Small intestine (tissue), 7 donors: ENCODE results near the gene RRP9. TPM values are rescaled to one million over a fixed set of nuclear protein-coding genes. Genes with fewer than 3 reads are reported as not detected.
"Not testable (repeated sequence)": the region's sequence is repeated elsewhere in the genome, so short reads cannot be mapped to it uniquely, and the experiment has no call there.

Experiments
- DNase-seq, 2 donors: peaks; one replicate each; pipeline versions ENCODE4 v3.0.0 to v3.0.0-alpha.2; 2013
- FAIRE-seq: peaks from 2 replicates; lab custom pipeline; 2012; peaks lifted over from hg19 to GRCh38; lab: Jason Lieb, UNC
- H3K27ac ChIP-seq, 3 donors: one replicate each; pipeline ENCODE4 v1.5.1; 2013; ENCODE audit warnings: low read length in 2 of 3, mild to moderate bottlenecking in 2 of 3, control low read depth in 1 of 3, inconsistent platforms in 1 of 3, low read depth in 1 of 3, moderate library complexity in 1 of 3
- H3K27me3 ChIP-seq, 3 donors: one replicate each; pipeline ENCODE4 v1.6.1; 2013; ENCODE audit warnings: low read length in 3 of 3, inconsistent platforms in 1 of 3; ENCODE audit not compliant: control insufficient read depth in 3 of 3, insufficient read depth in 3 of 3
- H3K36me3 ChIP-seq, 3 donors: one replicate each; pipeline ENCODE4 v1.6.1; 2013; ENCODE audit warnings: low read length in 3 of 3, inconsistent platforms in 1 of 3, low read depth in 1 of 3, mild to moderate bottlenecking in 1 of 3, moderate library complexity in 1 of 3; ENCODE audit not compliant: control insufficient read depth in 3 of 3, insufficient read depth in 2 of 3
- H3K4me1 ChIP-seq, 3 donors: one replicate each; pipeline ENCODE4 v1.6.1; 2013; ENCODE audit warnings: low read length in 2 of 3, inconsistent platforms in 1 of 3, low read depth in 1 of 3, mild to moderate bottlenecking in 1 of 3, moderate library complexity in 1 of 3; ENCODE audit not compliant: control insufficient read depth in 3 of 3, insufficient read depth in 2 of 3
- H3K4me3 ChIP-seq, 3 donors: one replicate each; pipeline ENCODE4 v1.5.1; 2013; ENCODE audit warnings: low read length in 3 of 3, control low read depth in 1 of 3, inconsistent platforms in 1 of 3, low read depth in 1 of 3, mild to moderate bottlenecking in 1 of 3, moderate library complexity in 1 of 3
- H3K9me3 ChIP-seq, 2 donors: one replicate each; pipeline ENCODE4 v1.6.1; 2013; ENCODE audit warnings: low read depth in 1 of 2, low read length in 1 of 2; ENCODE audit not compliant: control insufficient read depth in 2 of 2, insufficient read depth in 1 of 2
- WGBS, 3 donors: extraction: QIAGEN DNeasy Blood & Tissue Kit; methylation state at CpG; one replicate each; pipeline ENCODE4 v1.1.7; 2013; 5-methylcytosine and 5-hydroxymethylcytosine counted together
- polyA plus RNA-seq, 4 donors: library from polyadenylated mRNA; stranded (reverse) in 3 of 4; unstranded in 1 of 4; fragments of 200-250 nt in 3 of 4; fragments of 120-200 nt in 1 of 4; gene quantifications; one replicate each; pipeline versions ENCODE4 v1.2.1 to v1.2.3, GENCODE V29; 2013
- donor health status: healthy with polysubstance abuse.
- donor health status: control.
- donor health status: control.
- donor health status: Bipolar disorder and iron deficiency.
- donor health status: healthy.

RRP9 gene
- polyA plus RNA-seq, 4 donors, result 8.9 to 26.0 (median 15.6) TPM

- not testable (repeated sequence) for H3K4me1 ChIP-seq, FAIRE-seq, H3K27ac ChIP-seq, DNase-seq, H3K4me3 ChIP-seq, H3K27me3 ChIP-seq, H3K9me3 ChIP-seq
- H3K36me3 ChIP-seq, result peaks cover 0 to 22% (median 3%) of the 10 kb centered on the region in 3 donors
- WGBS, 3 donors, result 83 to 87% (median 84%) methylated on average over 3 of the region's 3 CpGs
These were observed 12.7 kb downstream of the RRP9 start for GRCh38 chr3:51928981-51929380.

- DNase-seq (no peak), FAIRE-seq (no peak)
- H3K4me3 ChIP-seq, result no peak overlapping the region
- H3K36me3 ChIP-seq, result peaks cover 0 to 17% (median 3%) of the 10 kb centered on the region in 3 donors
- H3K9me3 ChIP-seq, result no peaks in the 10 kb centered on the region
- H3K27me3 ChIP-seq, result no peaks in the 10 kb centered on the region
- H3K27ac ChIP-seq, result no peak overlapping the region
- H3K4me1 ChIP-seq, result no peaks in the 10 kb centered on the region
- WGBS, 3 donors, result 93 to 95% (median 95%) methylated on average over 6 to 7 of the region's 7 CpGs
These were observed 13.3 kb downstream of the RRP9 start for GRCh38 chr3:51928438-51928837.

GRCh38 chr3:51927061-51927977, 14.4 kb downstream of the RRP9 start:
- DNase-seq (no peak), FAIRE-seq (no peak)
- no peaks in the 10 kb centered on the region for H3K4me1 ChIP-seq
- H3K27ac ChIP-seq, result no peak overlapping the region
- 89% methylated on average over 5 of the region's 5 CpGs for WGBS, 3 donors
- peaks cover 0 to 6% (median 0%) of the 10 kb centered on the region in 3 donors for H3K36me3 ChIP-seq
- no peak overlapping the region for H3K4me3 ChIP-seq
- no peaks in the 10 kb centered on the region for H3K27me3 ChIP-seq
- H3K9me3 ChIP-seq, result no peaks in the 10 kb centered on the region

- Histone ChIP-seq H3K4me3 (no peak overlapping the region), H3K36me3 (no peaks in the 10 kb centered on the region), H3K27me3 (no peaks in the 10 kb centered on the region), H3K4me1 (no peaks in the 10 kb centered on the region), H3K9me3 (no peaks in the 10 kb centered on the region), H3K27ac (no peak overlapping the region)
- WGBS, 3 donors, result 78 to 80% (median 79%) methylated on average over 11 of the region's 11 CpGs
- no peak for DNase-seq
- no peak for FAIRE-seq
These were observed 20.6 kb downstream of the RRP9 start for GRCh38 chr3:51921081-51921578.

- WGBS, 3 donors, result 57 to 67% (median 64%) methylated on average over 5 of the region's 5 CpGs
- no peak for DNase-seq
- Histone ChIP-seq H3K9me3 (no peaks in the 10 kb centered on the region), H3K36me3 (no peaks in the 10 kb centered on the region), H3K4me1 (no peaks in the 10 kb centered on the region), H3K4me3 (no peak overlapping the region), H3K27ac (no peak overlapping the region), H3K27me3 (no peaks in the 10 kb centered on the region)
- FAIRE-seq, result no peak
These were observed 25.3 kb downstream of the RRP9 start for GRCh38 chr3:51916418-51916817.

- H3K27me3 ChIP-seq, result peaks cover 0 to 4% (median 0%) of the 10 kb centered on the region in 3 donors
- H3K4me1 ChIP-seq, result no peaks in the 10 kb centered on the region
- no peaks in the 10 kb centered on the region for H3K36me3 ChIP-seq
- 66 to 82% (median 70%) methylated on average over 4 of the region's 4 CpGs for WGBS, 3 donors
- H3K4me3 ChIP-seq, result no peak overlapping the region
- no peak for DNase-seq
- FAIRE-seq, result no peak
- H3K9me3 ChIP-seq, result peaks cover 0 to 5% of the 10 kb centered on the region in 2 donors
- no peak overlapping the region for H3K27ac ChIP-seq
These were observed 33.7 kb downstream of the RRP9 start for GRCh38 chr3:51908026-51908425.

GRCh38 chr3:51904034-51904823, 37.5 kb downstream of the RRP9 start:
- FAIRE-seq (no peak), DNase-seq (no peak)
- Histone ChIP-seq H3K4me1 (no peaks in the 10 kb centered on the region), H3K27me3 (peaks cover 0 to 6% (median 3%) of the 10 kb centered on the region in 3 donors), H3K27ac (no peak overlapping the region), H3K9me3 (peaks cover 0 to 2% of the 10 kb centered on the region in 2 donors), H3K36me3 (no peaks in the 10 kb centered on the region), H3K4me3 (no peak overlapping the region)
- 88 to 96% (median 89%) methylated on average over 2 of the region's 2 CpGs for WGBS, 3 donors

GRCh38 chr3:51902361-51902760, 39.3 kb downstream of the RRP9 start:
- H3K36me3 ChIP-seq, H3K27me3 ChIP-seq, H3K27ac ChIP-seq, H3K4me1 ChIP-seq, H3K9me3 ChIP-seq, H3K4me3 ChIP-seq, FAIRE-seq: not testable (repeated sequence)
- DNase-seq, result peak in 1 of 2 donors; percentile 54
- 26 to 50% (median 41%) methylated on average over 6 of the region's 7 CpGs for WGBS, 3 donors
